GM18499 (cell line): ENCODE results near the gene ASMTL.
"Not testable (repeated sequence)": the region's sequence is repeated elsewhere in the genome, so short reads cannot be mapped to it uniquely, and the experiment has no call there.

ENCODE experiments used
- ATAC-seq: cut with Tn5 transposase; IDR thresholded peaks from one replicate; pipeline ENCODE4 v1.9.1; 2021; ENCODE audit warnings: moderate number of reproducible peaks; ENCODE audit not compliant: insufficient read depth, unreplicated experiment

Gene ASMTL, protein sequence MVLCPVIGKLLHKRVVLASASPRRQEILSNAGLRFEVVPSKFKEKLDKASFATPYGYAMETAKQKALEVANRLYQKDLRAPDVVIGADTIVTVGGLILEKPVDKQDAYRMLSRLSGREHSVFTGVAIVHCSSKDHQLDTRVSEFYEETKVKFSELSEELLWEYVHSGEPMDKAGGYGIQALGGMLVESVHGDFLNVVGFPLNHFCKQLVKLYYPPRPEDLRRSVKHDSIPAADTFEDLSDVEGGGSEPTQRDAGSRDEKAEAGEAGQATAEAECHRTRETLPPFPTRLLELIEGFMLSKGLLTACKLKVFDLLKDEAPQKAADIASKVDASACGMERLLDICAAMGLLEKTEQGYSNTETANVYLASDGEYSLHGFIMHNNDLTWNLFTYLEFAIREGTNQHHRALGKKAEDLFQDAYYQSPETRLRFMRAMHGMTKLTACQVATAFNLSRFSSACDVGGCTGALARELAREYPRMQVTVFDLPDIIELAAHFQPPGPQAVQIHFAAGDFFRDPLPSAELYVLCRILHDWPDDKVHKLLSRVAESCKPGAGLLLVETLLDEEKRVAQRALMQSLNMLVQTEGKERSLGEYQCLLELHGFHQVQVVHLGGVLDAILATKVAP

DNA sequence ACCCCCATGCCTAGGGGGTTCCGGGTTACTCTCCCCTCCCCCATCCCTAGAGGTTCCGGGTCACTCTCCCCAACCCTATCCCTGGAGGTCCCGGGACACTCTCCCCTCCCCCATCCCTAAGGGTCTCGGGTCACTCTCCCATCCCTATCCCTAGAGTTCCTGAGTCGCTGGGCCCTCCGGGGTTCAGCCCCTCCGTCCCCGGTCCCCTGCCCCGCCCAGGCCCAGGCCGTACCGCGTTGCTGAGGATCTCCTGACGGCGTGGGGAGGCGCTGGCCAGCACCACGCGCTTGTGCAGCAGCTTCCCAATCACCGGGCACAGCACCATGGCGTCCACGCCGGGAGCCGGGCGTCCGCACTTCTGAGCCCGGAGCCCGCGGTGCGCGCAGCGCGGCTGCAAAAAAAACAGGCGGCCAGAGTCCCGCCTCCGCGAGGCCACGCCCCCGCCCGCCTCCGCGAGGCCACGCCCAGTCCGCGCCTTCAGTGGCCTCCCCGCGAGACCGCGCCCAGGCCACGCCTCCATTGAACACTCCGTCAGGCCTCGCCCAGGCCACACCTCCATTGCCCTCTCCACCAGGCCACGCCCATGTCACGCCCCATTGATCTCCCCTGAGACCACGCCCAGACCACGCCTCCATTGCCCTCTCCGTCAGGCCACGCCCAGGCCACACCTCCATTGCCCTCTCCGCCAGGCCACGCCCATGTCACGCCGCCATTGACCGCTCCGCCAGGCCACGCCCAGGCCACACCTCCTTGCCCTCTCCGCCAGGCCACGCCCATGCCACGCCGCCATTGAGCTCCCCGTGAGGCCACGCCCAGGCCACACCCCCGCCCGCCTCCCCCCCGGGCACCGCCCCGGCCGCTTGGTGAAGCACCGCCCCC, at the start of gene ASMTL:
Gene ASMTL, minus strand, starts transcription at position 394 of the 879 bp plus-strand sequence. Its CDS starts 69 bp downstream, at position 325.
- peak; percentile 45 for ATAC-seq

DNA sequence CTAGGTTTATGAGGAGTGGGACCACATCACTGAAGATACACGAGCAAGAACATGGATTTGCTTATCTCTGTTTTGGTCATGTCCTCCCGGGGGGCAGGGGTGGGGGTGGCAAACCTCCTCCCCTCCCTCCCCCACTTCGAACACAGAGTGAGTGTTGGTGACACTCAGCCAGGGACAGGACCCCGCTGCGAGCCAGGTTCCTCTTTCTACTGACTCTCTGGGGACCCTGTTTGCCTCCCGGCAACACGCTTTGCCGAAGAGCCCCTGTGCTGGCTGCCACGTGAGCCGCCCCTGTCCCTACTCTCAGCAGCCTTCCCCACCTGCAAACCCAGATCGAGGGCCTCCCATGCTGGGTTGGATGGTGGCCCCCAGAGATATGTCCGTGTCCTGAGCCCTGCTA, 49.5 kb upstream of the ASMTL start:
- ATAC-seq, result no peak

DNA sequence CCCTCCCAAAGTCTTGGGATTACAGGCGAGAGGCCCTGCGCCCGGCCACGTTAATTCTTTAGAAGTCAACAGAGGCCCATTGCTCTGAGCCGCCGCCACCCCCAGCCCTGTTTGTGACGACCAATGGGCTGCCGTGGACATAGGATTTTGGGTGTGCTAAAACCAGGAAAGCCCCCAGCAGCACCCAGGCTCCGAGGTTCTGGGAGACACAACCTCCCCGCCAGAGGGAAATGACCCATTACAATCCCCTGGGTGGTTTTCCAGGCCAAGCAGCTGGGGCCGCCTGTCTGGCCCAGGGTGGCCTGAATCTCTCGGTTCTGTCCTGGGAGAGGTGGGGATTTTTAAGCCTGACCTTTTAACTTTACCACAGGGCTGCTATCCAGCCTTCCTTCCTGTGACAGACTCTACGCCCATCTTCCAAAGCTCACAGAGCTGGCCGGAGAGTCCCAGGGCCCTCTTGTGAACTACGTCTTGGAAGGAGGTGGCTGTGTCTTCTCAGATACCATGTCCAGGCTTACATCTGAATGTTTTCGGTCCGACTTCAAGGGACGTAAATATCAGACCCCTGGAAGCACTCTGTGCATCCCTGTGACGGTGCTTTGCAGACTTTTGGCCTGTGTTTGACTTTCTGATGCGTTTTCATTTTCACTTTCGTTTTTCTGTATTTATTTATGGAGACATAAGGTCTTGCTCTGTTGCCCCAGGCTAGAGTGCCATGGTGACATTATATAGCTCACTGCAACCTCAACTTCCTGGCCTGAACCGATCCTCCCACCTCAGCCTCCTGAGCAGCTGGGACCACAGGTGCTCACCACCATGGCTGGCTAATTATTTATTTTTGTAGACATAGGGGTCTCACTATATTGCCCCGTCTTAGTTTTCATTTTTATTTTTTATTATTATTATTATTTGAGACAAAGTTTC, 48.3 kb upstream of the ASMTL start:
- ATAC-seq, result peak; percentile 69

DNA sequence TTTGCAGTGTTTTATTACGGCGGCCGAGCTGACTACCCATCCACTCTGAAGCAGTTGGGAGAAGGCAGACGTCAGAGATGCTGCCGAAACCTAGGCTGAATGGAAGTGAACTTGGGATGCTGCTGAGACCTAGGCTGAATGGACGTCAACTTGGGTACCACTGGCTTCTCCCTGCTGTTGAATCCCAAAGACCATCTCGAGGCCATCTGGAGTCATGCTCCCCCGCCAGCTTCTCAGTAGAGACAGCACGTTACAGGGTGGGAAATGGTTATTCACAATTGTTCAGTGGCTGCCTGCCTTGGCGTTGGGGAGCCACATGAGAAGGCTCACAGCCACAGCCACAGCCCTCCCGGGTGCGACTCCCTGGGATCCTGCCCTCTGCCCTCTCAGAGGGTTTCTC, 43.4 kb upstream of the ASMTL start:
- ATAC-seq, result no peak

DNA sequence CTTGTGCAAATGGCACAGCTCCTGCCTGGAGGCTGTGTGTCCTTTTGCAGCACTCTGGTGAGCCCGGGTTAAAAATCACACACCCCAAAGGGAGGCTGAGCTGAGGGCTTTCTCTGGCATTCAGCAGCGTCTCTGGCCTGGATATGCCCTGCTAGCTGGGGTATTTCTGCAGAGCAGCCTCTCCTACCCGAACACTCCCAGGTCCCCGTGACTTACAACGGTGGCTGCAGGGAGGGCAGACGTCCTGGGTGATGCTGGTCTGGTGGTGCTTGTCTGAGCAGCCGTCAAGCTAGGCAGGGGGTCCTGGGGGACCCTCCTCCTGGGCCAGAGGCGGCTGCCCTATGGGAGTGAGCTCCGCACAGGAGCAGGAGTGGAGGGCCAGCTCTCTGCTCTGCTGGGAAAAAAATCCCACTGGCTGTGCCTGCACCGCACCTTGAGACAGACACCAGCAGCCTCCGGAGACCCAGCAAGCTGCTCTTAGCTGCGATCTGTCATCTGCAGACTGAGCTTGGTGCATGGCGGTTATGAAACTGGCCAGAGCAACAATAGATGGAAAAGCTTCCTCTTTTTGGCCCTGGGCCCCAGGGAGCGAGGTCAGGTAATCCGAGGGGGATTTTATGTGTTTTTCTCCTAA, 41.3 kb upstream of the ASMTL start:
- peak; percentile 58 for ATAC-seq

DNA sequence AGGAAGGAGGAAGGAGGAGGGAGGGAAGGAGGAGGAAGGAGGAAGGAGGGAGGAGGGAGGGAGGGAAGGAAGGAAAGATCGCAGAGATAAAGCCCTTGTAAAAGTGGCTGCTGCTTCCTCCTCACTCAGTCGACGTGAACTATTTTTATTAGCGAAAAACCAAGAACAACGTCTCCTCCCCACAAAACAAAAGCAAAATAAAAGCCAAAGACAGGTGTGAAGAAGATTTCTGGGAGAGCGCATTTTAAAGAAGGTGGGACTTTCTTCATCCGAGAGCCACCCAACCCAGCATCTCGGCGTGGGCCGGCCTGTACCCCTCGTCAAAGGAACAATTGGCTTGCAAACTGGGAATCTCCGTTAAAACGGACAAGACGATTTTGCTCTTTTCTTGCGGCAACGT, 40.7 kb upstream of the ASMTL start:
- ATAC-seq, result no peak

DNA sequence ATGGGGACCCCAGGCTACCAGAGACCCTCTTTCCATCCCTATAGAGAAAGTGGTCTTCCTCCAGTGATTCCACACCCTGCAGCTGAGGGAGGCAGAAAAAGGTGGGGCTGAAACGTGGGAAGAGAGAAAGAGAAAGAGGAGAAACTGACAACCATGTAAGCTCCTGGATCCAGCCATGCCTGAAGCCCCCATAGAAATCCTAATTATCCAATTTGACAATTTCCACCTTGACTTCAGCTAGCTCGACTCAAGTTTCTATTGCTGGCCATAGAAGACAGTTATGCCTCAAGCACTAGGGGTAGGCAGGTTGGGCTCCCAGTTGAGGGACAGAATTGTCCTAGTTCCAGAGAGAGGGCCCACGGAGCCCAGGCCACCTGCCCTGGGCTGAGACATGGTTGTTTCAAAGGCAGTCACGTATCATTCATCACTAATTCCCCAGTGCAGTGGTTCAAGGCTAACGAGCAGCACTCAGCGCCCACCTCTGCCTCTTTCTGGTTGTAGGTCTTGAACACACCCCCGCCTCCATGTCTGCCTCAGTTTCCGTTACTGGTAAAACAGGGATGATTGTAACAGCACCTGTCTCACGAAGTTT, 39.8 kb upstream of the ASMTL start:
- no peak for ATAC-seq

DNA sequence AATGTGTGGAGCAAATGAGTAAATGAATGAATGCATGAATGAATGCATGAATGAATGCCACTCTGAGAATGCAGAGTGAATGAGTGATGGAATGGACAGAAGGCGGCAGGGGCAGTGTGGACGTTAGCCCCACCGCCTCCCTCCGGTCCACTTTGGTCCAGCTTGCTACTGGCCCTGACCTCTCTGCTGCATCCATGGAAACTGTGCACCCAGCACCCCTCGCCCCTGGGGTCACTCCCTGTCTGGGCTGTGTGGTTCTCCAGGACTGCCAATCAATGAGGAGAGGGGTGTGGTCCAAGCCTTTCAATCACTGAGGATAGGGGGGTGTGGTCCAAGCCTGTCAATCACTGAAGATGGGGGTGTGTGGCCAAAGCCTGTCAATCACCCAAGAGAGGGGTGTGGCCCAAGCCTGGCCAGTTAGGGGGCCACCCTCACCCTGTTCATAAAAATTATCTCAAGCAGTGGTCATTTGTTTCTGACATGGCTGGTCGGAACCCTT, 39.2 kb upstream of the ASMTL start:
- peak; percentile 46 for ATAC-seq

DNA sequence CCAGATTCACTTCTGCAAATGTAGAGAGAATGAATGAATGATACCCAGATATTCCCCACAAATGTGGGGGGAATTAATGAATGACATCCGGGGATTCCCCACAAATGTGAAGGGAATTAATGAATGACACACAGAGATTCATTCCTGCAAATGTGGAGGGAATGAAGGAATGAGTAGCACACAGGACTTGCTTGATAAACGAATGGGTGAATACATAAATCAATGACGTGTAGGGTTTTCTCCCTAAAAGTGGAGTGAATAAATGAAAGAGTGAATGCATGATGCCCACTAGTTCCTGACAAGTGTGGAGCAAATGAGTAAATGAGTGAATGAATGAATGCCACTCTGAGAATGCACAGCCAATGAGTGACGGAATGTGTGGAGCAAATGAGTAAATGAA, 38.5 kb upstream of the ASMTL start:
- ATAC-seq, result not testable (repeated sequence)

DNA sequence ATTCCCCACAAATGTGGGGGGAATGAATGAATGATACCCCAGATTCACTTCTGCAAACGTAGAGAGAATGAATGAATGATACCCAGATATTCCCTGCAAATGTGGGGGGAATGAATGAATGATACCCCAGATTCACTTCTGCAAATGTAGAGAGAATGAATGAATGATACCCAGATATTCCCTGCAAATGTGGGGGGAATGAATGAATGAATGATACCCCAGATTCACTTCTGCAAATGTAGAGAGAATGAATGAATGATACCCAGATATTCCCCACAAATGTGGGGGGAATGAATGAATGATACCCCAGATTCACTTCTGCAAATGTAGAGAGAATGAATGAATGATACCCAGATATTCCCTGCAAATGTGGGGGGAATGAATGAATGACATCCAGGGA, 38.0 kb upstream of the ASMTL start:
- ATAC-seq, result not testable (repeated sequence)

DNA sequence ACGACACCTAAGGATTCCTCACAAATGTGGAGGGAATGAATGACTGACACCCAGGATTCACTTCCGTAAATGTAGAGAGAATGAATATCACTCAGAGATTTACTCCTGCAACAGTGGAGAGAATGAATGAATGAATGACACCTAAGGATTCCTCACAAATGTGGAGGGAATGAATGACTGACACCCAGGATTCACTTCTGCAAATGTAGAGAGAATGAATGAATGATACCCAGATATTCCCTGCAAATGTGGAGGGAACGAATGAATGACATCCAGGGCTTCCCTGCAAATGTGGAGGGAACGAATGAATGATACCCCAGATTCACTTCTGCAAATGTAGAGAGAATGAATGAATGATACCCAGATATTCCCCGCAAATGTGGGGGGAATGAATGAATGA, 36.6 kb upstream of the ASMTL start:
- ATAC-seq, result not testable (repeated sequence)

DNA sequence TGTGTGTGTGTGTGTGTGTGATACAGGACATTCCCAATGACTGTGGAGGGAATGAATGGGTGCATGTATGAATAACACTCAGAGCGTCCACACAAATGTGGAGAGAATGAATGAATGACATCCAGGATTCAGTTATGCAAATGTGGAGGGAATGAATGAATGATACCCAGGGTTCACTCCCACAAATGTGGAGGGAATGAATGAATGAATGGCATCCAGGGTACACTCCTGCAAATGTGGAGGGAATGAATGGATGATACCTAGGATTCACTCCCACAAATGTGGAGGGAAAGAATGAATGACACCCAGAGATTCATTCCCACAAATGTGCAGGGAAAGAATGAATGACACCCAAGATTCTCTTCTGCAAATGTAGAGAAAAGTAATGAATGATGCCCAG, 36.0 kb upstream of the ASMTL start:
- no peak for ATAC-seq

DNA sequence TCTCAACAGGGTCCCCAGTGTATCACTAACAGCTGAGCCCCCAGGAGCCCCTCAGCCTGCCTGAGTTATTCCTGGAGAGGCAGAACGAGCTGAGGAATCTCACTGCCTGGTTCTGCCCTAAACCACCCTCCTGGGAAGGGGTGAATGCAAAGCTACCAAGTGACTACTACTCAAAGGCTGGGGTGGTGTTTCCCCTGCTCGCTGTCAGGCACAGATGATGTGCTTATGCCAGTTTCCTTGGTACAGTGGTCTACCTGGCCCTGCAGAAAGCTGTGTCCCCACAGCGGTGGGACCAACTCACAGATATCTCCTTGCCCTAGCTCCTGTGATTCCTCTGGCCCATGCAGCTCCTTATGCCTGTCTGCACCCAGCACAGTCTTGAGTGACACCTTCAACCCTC, 35.4 kb upstream of the ASMTL start:
- no peak for ATAC-seq

DNA sequence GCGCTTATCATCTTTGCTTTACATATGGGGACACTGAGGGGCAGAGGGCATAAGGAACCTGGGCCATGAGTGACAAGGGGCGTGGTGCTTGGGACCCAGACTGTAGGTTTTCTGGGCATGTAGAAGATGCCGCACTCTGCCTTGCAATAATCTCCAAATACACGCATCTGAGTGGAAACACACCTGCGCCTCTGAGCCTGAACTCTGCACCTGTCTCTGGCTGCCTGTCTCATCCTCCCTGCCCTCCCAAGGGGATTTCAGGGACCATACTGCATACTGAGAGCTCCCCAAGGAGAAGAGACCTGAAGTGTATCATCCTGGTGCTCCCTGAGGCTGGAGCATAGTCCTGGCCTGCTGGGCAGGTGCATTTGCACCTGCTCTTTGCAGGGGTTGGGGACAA, 34.7 kb upstream of the ASMTL start:
- ATAC-seq, result no peak

DNA sequence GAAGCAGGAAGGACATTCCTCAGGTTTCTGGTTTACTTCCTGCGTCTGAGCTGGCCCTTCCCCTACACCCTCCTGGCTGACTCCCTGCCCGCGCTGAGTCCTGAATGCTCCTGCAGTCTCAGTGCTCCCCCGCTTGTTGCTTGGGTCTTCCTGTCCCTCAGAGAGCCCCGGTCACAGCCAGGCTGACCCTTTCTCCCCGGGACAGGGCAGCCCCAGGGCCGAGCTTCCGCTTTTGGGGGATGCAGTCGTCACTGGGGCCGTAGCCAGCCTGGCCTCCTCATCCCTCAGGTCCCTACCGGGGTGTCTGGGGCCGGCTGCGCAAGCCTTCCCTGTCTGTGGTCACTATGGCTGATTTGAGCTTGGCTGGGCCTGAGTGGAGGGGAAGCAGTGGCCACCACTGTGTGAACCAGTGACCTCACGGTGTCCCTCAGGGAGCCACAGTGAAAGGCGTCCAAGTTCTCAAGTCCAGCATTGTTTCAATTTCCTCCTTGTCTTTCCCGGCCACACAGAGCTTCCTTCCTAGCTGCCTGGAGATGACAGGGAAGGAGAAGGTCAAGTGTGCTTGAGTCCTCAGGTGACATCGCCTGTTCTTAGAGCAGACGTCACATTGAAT, 34.1 kb upstream of the ASMTL start:
- ATAC-seq, result no peak

DNA sequence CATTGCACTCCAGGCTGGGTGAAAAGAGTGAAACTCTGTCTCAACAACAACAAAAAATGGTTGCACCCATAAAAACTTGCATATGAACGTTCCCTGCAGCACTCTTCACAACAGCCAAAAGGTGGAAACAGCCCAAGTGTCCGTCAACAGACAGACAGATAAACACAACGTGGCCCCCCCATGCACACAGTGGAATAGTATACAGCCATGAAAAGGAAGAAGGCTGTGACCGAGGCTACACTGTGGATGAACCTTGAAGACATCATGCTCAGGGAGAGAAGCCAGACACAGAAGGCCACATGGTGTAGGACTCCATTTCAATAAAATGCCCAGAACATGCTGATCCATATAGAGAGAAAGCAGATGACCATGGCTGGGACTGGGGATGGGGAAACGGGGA, 33.5 kb upstream of the ASMTL start:
- ATAC-seq, result no peak

DNA sequence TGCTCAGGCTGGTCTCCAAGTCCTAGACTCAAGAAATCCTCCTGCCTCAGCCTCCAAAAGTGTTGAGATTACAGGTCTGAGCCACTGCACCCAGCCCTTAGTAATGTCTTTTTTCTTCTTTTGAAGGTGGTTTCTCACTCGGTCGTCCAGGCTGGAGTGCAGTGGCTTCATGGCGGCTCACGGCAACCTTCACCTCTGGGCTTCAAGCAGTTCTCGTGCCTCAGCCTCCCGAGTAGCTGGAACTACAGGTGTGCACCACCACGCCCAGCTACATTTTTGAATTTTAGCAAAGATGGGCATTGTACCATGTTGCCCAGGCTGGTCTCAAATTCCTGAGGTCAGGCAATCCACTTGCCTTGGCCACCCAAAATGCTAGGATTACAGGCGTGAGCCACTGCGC, 32.3 kb upstream of the ASMTL start:
- no peak for ATAC-seq

DNA sequence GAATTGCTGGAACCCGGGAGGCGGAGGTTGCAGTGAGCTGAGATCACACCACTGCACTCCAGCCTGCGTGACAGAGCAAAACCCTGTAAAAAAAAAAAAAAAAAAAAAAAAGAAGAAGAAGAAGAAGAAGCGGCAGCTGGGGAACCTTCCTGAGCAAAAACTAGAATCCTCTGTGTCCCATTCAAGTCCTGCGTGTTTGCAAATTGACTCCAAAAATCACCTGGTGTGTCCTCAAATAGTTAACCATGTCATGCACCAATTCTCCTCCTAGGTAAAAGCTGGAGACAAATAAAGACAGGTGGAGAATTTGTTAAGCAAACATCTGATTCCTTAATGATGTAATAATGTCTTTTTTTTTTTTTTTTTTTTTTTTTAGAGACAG, 31.9 kb upstream of the ASMTL start:
- no peak for ATAC-seq
